Spleen (tissue), 11 donors: ENCODE results near the gene CNFN. TPM values are rescaled to one million over a fixed set of nuclear protein-coding genes. Genes with fewer than 3 reads are reported as not detected.

Source experiments
- DNase-seq: peaks from one replicate; pipeline ENCODE4 v3.0.0-alpha.2; 2020
- H3K27ac ChIP-seq, 8 donors: fragments of 200-600 bp; sonication (generic) in 7 of 8; 1 replicate in 4 of 8; 2 replicates in 4 of 8; pipeline versions ENCODE4 v1.5.0 to v1.8.0; 2016 to 2021; ENCODE audit warnings: inconsistent platforms in 4 of 8, mild to moderate bottlenecking in 4 of 8, moderate library complexity in 1 of 8
- H3K27me3 ChIP-seq, 7 donors: fragments of 200-600 bp; sonication (generic) in 6 of 7; replicated peaks in 1 of 7; 1 replicate in 4 of 7; 2 replicates in 3 of 7; pipeline versions ENCODE4 v1.5.0 to v1.8.0; 2016 to 2021; ENCODE audit warnings: inconsistent platforms in 3 of 7, mild to moderate bottlenecking in 1 of 7
- H3K36me3 ChIP-seq, 6 donors: fragments of 200-600 bp; sonication (generic) in 5 of 6; 1 replicate in 4 of 6; 2 replicates in 2 of 6; pipeline versions ENCODE4 v1.5.0 to v1.8.0; 2016 to 2021; ENCODE audit warnings: inconsistent platforms in 2 of 6
- H3K4me1 ChIP-seq, 6 donors: fragments of 200-600 bp; sonication (generic) in 5 of 6; 1 replicate in 3 of 6; 2 replicates in 3 of 6; pipeline versions ENCODE4 v1.5.0 to v1.8.0; 2016 to 2021; ENCODE audit warnings: inconsistent platforms in 3 of 6
- H3K4me3 ChIP-seq, 8 donors: fragments of 200-600 bp; sonication (generic) in 7 of 8; 1 replicate in 4 of 8; 2 replicates in 4 of 8; pipeline versions ENCODE4 v1.5.0 to v1.8.0; 2016 to 2021; ENCODE audit warnings: inconsistent platforms in 4 of 8, mild to moderate bottlenecking in 4 of 8, moderate library complexity in 2 of 8
- H3K9me3 ChIP-seq, 8 donors: fragments of 200-600 bp; sonication (generic) in 7 of 8; 1 replicate in 4 of 8; 2 replicates in 4 of 8; pipeline versions ENCODE4 v1.5.0 to v1.8.0; 2016 to 2021; ENCODE audit warnings: inconsistent platforms in 4 of 8
- POLR2A ChIP-seq, 3 donors: fragments of 450-650 bp; IDR thresholded peaks; one replicate each; pipeline ENCODE4 v1.5.1; 2017; ENCODE audit warnings: antibody characterized with exemption in 3 of 3, mild to moderate bottlenecking in 1 of 3
- POLR2AphosphoS5 ChIP-seq, 3 donors: sonication (generic); formaldehyde crosslinking; IDR thresholded peaks; one replicate each; pipeline ENCODE4 v1.5.1; 2017; ENCODE audit warnings: antibody characterized with exemption in 3 of 3
- WGBS, 5 donors: extraction: QIAGEN DNeasy Blood & Tissue Kit in 3 of 5; methylation state at CpG; one replicate each; pipeline versions ENCODE4 v1.1.5 to v1.1.7; 2013 to 2018; 5-methylcytosine and 5-hydroxymethylcytosine counted together
- intact Hi-C: fragments of 100-400 bp; cut with DNase I; formaldehyde crosslinking; loops from one replicate; pipeline ENCODE4 v1.15.0; 2023; ENCODE audit warnings: low total_unique reads
- polyA plus RNA-seq, 3 donors: library from polyadenylated mRNA; stranded (reverse); fragments of 200-250 nt; gene quantifications; one replicate each; pipeline ENCODE4 v1.2.1, GENCODE V29; 2013
- total RNA-seq, 7 donors: library from RNA; depleted of rRNA in 3 of 7; stranded (reverse); fragments of >200 nt in 3 of 7; fragmentation: NEBNext Ultra II Directional in 4 of 7; extraction: Animal tissue kit (Norgen Biotek cat#: 25700) in 4 of 7; gene quantifications; one replicate each; pipeline versions ENCODE4 v1.1.0 to v1.2.1, GENCODE V29; 2016 to 2021
- TF ChIP-seq, protein P1 (sequence below), 11 experiments: fragments of 200-600 bp in 7 of 11; fragments of 450-650 bp in 4 of 11; sonication (generic) in 4 of 11; IDR thresholded peaks in 8 of 11; conservative IDR thresholded peaks in 3 of 11; 1 replicate in 7 of 11; 2 replicates in 4 of 11; pipeline versions ENCODE4 v1.4.0 to v1.8.0; 2016 to 2021; ENCODE audit warnings: antibody characterized with exemption in 11 of 11, inconsistent platforms in 4 of 11, mild to moderate bottlenecking in 1 of 11
- donor health status: healthy with polysubstance abuse.
- donor health status: DM: no; HTN: no; CAD: no; lungs with moderate emphysema.
- donor health status: DM: no; HTN: no; CAD: no.
- donor health status: Bipolar disorder and iron deficiency.
- donor health status: healthy.
- donor health status: DM: no; HTN: no; CAD: no.
- donor health status: DM: yes; HTN: yes; CAD: no.

The CNFN gene
- total and polyA plus RNA-seq, 10 donors: 0.80 to 16.8 (median 2.7) TPM; not detected in 2

DNA sequence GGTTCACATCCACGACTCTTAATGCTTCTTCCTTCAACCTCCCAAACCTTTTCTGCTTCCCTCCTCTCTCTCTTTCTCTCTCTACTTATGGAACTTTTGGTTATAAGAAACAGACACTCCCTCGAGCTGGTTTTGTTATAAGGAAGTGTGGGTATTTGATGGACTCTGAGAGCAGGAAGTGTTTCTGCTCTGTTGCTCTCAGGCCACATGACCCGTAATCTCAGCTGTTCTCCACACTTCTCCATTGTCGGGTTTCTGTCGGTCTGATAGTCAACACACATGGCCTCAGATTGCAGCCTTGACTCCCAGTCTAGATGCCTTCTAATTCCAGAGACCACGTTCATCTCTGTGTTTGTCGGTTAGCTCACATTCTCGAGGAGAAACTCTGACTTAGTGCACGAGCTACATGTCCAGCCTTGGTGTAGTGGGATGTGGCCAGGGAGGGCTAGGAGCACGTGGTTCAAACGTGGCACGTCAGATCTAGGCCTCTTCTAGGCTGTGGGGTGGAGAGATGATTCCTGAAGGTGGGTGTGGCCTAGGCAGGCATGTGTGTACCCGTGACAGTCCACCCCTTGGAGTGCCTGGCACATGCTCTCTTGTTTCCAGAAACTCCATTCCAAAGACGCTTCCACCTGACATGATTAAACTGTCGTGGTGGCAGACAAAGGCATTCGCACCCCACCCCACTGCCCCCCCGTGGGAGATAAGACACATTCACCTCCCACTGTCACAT, 26.3 kb downstream of the CNFN start:
- Histone ChIP-seq H3K36me3 (peaks cover 0 to 51% (median 9%) of the 10 kb centered on the region in 6 donors), H3K9me3 (peaks cover 0 to 15% (median 2%) of the 10 kb centered on the region in 8 donors), H3K27ac (peak overlapping the region in 7 of 8 donors; percentile 29 to 83 (median 74)), H3K4me1 (peaks cover 0 to 37% (median 18%) of the 10 kb centered on the region in 6 donors), H3K27me3 (no peaks in the 10 kb centered on the region), H3K4me3 (no peak overlapping the region)
- DNase-seq: no peak
- peak in 1 of 3 donors; percentile 21 for TF ChIP-seq POLR2AphosphoS5 (IDR thresholded peaks at IDR 0.05)
- TF ChIP-seq POLR2A (IDR thresholded peaks at IDR 0.05): no peak
- intact Hi-C loops: no loop called here
- WGBS, 5 donors: 71 to 83% (median 82%) methylated on average over 17 of the region's 17 CpGs

DNA sequence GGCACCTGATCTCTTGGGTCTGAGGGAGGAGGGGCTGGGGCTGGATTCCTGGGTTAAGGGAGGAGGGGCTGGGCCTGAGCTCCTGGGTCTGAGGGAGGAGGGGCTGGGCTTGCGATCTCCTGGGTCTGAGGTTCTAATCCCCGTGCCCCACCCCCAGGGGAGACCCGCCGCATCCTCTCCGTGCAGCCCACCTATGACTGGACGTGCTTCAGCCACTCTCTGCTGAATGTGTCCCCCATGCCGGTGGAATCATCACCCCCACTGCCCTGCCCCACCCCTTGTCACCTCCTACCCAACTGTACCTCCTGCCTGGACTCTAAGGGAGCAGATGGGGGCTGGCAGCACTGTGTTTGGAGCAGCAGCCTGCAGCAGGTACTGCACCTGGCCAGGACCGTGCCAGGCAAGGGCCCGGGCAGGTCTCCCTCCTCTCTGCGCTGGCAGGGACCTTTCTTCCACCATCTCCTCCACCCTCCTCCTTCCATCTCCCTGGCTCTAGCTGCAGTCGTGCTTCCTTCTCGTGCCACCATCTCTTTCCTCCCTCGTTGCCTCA, 27.1 kb downstream of the CNFN start:
- no peak for DNase-seq
- TF ChIP-seq, protein P1, sequence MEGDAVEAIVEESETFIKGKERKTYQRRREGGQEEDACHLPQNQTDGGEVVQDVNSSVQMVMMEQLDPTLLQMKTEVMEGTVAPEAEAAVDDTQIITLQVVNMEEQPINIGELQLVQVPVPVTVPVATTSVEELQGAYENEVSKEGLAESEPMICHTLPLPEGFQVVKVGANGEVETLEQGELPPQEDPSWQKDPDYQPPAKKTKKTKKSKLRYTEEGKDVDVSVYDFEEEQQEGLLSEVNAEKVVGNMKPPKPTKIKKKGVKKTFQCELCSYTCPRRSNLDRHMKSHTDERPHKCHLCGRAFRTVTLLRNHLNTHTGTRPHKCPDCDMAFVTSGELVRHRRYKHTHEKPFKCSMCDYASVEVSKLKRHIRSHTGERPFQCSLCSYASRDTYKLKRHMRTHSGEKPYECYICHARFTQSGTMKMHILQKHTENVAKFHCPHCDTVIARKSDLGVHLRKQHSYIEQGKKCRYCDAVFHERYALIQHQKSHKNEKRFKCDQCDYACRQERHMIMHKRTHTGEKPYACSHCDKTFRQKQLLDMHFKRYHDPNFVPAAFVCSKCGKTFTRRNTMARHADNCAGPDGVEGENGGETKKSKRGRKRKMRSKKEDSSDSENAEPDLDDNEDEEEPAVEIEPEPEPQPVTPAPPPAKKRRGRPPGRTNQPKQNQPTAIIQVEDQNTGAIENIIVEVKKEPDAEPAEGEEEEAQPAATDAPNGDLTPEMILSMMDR (IDR thresholded peaks at IDR 0.05 in 8 of 11, conservative IDR thresholded peaks at IDR 0.05 in 3 of 11): no peak
- TF ChIP-seq POLR2A (IDR thresholded peaks at IDR 0.05) (no peak), POLR2AphosphoS5 (IDR thresholded peaks at IDR 0.05) (no peak)
- Histone ChIP-seq H3K36me3 (peaks cover 0 to 59% (median 10%) of the 10 kb centered on the region in 6 donors), H3K27ac (peak overlapping the region in 6 of 8 donors; percentile 59 to 83 (median 76)), H3K27me3 (no peaks in the 10 kb centered on the region), H3K4me1 (peaks cover 0 to 37% (median 18%) of the 10 kb centered on the region in 6 donors), H3K4me3 (no peak overlapping the region), H3K9me3 (peaks cover 0 to 15% (median 2%) of the 10 kb centered on the region in 8 donors)
- 91 to 96% (median 95%) methylated on average over 12 to 13 of the region's 13 CpGs for WGBS, 5 donors
- intact Hi-C loops: no loop called here

DNA sequence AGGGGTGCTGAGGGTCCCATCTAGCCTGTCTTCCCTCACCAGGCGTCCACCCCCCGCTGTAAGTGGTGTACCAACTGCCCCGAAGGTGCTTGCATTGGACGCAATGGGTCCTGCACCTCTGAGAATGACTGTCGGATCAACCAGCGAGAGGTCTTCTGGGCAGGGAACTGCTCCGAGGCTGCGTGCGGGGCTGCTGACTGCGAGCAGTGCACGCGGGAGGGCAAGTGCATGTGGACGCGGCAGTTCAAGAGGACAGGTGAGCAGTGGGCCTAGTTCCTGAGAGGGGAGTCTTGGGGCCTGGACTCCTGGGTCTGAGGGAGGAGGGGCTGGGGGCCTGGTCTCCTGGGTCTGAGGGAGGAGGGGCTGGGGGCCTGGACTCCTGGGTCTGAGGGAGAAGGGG, 27.8 kb downstream of the CNFN start:
- WGBS, 5 donors: 95 to 97% (median 97%) methylated on average over 14 of the region's 14 CpGs
- DNase-seq: no peak
- no peaks in the 10 kb centered on the region for H3K27me3 ChIP-seq
- H3K9me3 ChIP-seq: peaks cover 0 to 15% (median 2%) of the 10 kb centered on the region in 8 donors
- peaks cover 0 to 65% (median 16%) of the 10 kb centered on the region in 6 donors for H3K36me3 ChIP-seq
- no peak overlapping the region for H3K4me3 ChIP-seq
- no peak overlapping the region for H3K27ac ChIP-seq
- intact Hi-C loops: no loop called here
- peaks cover 0 to 37% (median 18%) of the 10 kb centered on the region in 6 donors for H3K4me1 ChIP-seq
- TF ChIP-seq, protein P1 (IDR thresholded peaks at IDR 0.05 in 8 of 11, conservative IDR thresholded peaks at IDR 0.05 in 3 of 11): no peak

DNA sequence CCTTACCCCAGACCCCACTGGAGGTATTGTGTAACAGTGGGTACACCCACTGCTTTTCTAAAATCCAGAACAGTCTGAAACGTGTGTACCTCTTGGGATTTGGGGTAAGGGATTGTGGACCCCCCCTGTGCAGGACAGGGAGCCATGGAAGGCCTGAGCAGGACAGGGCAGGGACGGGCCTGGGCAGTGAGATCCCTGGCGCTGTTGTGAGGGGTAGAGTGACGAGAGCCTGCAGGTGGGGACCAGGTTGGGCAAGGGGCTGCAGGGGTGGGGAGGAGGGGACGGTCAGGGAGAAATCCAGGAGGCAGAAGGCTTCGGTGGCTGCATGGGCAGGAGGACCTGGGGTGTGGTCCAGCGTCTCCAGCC, 28.6 kb downstream of the CNFN start:
- Histone ChIP-seq H3K27ac (no peak overlapping the region), H3K9me3 (peaks cover 0 to 15% (median 2%) of the 10 kb centered on the region in 8 donors), H3K4me1 (peaks cover 0 to 36% (median 18%) of the 10 kb centered on the region in 6 donors), H3K27me3 (no peaks in the 10 kb centered on the region), H3K36me3 (peaks cover 0 to 73% (median 19%) of the 10 kb centered on the region in 6 donors), H3K4me3 (no peak overlapping the region)
- WGBS, 5 donors: 87 to 95% (median 94%) methylated on average over 7 of the region's 7 CpGs
- intact Hi-C loops: no loop called here
- no peak for DNase-seq
- no peak for TF ChIP-seq POLR2AphosphoS5 (IDR thresholded peaks at IDR 0.05)
- TF ChIP-seq, protein P1 (IDR thresholded peaks at IDR 0.05 in 8 of 11, conservative IDR thresholded peaks at IDR 0.05 in 3 of 11): no peak
- no peak for TF ChIP-seq POLR2A (IDR thresholded peaks at IDR 0.05)
